HG02885 (cell line): ENCODE results near the gene RRP9.

Experiments used
- ATAC-seq: cut with Tn5 transposase; IDR thresholded peaks from one replicate; pipeline ENCODE4 v1.9.1; 2021; ENCODE audit warnings: mild to moderate bottlenecking; ENCODE audit not compliant: unreplicated experiment, poor library complexity

RRP9 gene

GRCh38 chr3:51957520-51958205, 16.0 kb upstream of the RRP9 start:
- ATAC-seq = no peak

GRCh38 chr3:51955893-51956770, 14.4 kb upstream of the RRP9 start:
- ATAC-seq = no peak

- ATAC-seq = no peak
Measured at GRCh38 chr3:51955175-51955892, 13.6 kb upstream of the RRP9 start, which contains the start of gene GPR62. TSS of gene GPR62 (plus strand) at chr3:51955381. CDS start at chr3:51955653, 272 bp downstream.

- no peak for ATAC-seq
Measured at GRCh38 chr3:51954713-51955112, 13.0 kb upstream of the RRP9 start.

GRCh38 chr3:51954105-51954504, 12.4 kb upstream of the RRP9 start:
- no peak for ATAC-seq

DNA sequence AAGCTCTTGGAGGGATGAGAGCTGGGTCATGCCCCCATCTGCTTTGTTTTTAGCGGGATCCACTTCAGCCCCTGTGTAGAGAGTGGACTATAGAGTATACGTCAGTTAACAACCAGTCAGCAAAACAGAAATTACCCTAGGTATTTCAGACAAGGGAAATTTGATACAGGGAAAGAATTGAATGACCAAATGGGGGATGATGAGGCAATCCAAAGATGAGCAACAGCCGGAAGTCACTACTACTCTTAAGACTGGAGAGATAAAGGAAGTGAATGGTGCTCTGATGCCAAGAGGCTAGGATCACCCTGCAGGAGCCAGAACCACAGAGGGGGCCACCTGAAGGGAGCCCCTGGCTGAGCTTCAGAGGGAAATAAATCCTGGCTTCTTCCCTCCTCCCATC, 11.7 kb upstream of the RRP9 start:
- no peak for ATAC-seq

- ATAC-seq = no peak
Measured at GRCh38 chr3:51950899-51951298, 9.2 kb upstream of the RRP9 start.

DNA sequence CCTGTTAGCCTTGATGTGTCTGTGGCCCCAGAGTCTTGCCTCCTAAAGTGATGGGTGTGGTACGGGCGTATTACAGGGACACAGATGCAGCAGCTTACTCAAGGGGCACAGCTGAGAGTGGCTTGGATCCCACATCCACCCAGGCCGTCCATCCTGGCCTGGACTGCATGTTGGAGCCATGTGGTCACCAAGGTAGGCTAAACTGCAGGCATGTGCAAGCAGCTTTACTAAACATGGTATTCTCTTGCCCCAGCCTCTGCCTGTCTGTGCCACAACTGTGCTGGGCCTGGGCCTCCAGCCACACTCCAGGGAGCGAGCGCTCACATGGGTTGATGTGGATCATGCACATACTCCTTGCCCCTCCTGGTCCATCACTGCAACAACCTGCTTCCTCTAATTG, 7.4 kb upstream of the RRP9 start:
- ATAC-seq = no peak

DNA sequence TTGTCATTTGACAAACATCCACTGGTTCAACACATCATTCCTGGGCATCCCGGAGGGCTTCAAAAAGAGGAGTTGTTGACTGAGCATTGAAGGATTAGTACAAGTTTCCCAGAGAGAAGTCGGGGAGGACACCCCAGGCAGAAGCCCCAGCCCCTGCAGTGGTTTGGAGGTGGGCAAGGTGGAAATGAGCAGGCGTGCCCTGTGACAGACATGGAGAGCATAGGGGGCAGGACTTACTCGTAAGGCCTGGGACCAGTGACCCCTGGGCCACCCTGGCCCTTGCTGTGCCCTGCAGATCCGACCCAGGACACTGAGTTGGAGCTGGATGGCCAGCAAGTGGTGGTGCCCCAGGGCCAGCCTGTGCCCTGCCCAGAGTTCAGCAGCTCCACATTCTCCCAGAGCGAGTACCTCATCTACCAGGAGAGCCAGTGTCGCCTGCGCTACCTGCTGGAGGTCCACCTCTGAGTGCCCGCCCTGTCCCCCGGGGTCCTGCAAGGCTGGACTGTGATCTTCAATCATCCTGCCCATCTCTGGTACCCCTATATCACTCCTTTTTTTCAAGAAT, 6.4 kb upstream of the RRP9 start:
- no peak for ATAC-seq

DNA sequence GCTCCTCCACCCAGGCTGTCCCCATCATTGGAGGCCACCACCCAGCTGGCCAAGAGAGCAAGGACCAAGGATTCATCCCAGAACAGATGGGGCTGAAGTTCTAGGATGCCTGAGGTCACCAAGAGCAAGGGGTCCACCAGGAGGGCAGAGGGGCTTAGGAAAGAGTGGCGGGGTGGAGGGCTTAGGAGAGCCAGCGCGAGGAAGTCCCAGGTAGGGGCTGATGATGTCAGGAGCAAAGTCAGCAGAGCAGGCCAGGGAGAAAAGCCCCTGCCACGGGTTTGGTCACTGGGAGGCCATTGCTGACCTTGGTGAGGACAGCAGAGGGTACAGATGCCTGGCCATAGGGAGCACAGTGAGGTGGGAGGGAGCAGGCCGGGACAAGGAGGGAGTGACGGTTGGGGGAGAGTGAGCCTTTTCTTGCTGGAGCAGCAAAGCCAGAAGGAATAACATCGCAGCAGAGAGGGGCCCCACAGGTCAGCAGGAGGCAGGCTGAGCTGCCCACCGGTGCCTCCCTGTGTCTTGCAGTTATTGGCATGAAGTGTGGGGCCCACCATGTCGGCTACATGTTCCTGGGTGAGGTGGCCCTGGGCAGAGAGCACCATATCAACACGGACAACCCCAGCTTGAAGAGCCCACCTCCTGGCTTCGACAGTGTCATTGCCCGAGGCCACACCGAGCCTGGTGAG, 5.7 kb upstream of the RRP9 start:
- ATAC-seq = no peak

DNA sequence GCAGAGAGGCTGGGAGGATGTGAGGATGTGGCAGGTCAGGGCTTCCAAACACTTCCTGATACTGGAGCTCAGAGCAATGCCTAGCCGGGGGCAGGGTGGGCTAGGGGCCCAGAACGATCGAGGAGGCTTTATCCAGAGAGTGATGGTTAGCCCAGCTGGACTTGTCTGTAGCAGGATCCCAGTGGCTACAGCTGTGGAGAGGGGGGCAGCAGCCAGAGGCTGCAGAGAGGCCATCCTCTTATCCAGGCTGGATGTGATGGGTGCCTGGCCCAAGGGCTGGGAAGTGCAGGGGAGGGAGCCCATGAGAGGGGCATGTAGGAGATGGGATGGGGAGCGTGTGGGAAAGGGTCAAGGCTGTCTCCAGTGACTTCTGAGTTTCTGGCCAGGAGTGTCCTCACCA, 5.1 kb upstream of the RRP9 start:
- no peak for ATAC-seq

DNA sequence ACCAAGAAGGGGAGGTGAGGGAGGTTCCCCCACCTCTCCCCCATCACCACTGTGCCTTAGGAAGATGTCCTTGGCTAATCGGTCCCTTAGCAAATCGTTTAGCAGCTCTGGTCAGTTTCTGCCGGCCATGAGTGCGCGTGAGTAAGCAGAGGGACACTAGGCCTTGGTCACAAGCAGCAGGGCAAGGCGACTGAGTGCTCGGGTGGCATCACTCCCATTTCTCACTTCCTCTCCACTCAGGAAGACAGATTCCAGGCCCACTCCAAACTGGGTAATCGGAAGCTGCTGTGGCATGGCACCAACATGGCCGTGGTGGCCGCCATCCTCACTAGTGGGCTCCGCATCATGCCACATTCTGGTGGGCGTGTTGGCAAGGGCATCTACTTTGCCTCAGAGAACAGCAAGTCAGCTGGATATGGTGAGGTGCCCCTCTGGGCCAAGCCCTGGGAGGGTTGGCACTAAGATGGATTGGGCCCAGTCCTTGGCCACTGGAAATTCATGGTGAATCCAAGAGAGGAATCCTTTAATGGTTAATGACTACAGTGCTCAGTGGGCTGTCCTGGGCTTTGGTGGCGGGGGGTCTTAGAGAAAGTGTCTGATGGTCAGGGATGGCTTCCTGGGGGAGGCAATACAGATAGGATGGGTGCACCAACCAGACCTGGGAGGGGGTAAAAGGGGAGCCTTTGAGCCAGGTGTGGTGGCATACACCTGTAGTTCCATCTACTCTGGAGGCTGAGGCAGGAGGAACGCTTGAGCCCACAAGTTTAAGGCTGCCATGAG, 4.4 kb upstream of the RRP9 start:
- ATAC-seq = no peak

DNA sequence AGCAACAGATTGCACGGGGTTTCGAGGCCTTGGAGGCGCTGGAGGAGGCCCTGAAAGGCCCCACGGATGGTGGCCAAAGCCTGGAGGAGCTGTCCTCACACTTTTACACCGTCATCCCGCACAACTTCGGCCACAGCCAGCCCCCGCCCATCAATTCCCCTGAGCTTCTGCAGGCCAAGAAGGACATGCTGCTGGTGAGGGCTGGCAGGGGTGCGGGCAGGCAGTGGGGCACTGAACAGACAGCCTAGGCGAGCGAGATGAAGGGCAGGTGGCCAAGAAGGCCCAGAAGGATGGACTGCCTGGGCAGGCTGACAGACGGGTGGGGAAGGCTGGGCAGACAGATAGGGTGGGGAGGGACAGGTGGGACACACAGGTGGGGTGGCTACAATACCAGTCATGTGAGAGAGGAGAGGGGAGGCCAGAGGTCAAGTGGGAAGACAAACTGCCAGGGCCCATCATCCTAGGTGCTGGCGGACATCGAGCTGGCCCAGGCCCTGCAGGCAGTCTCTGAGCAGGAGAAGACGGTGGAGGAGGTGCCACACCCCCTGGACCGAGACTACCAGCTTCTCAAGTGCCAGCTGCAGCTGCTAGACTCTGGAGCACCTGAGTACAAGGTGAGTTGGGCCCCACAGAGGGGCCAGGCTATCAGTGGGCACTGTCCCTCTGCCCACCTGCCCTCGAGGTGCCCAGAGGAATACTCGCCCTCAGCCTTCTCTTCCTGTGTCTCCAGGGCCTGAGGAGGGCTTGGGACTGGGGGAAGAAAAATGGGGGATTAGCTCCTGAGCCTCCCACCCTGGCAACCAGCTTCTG, 3.5 kb upstream of the RRP9 start:
- ATAC-seq = no peak

DNA sequence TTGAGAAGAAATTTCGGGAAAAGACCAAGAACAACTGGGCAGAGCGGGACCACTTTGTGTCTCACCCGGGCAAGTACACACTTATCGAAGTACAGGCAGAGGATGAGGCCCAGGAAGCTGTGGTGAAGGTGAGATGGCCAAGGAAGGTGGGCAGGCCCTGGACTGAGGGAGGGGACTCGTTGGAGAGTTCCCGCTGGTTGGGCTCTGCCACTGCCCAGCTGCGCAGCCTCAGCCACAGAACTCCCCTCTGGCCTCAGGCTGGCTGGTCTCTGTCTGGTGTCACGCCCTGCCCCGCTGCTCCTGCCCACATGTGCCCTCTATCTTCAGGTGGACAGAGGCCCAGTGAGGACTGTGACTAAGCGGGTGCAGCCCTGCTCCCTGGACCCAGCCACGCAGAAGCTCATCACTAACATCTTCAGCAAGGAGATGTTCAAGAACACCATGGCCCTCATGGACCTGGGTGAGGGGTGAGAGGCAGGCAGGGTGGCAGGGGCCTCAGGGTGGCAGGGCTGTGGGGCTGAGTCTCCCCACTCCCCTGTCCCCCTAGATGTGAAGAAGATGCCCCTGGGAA, 2.8 kb upstream of the RRP9 start:
- ATAC-seq = no peak

GRCh38 chr3:51943451-51944391, 2.0 kb upstream of the RRP9 start:
- no peak for ATAC-seq

GRCh38 chr3:51942603-51943450, 1.1 kb upstream of the RRP9 start:
- peak; percentile 30 for ATAC-seq
